ENCODE measurements around the gene PIM1.

DNA sequence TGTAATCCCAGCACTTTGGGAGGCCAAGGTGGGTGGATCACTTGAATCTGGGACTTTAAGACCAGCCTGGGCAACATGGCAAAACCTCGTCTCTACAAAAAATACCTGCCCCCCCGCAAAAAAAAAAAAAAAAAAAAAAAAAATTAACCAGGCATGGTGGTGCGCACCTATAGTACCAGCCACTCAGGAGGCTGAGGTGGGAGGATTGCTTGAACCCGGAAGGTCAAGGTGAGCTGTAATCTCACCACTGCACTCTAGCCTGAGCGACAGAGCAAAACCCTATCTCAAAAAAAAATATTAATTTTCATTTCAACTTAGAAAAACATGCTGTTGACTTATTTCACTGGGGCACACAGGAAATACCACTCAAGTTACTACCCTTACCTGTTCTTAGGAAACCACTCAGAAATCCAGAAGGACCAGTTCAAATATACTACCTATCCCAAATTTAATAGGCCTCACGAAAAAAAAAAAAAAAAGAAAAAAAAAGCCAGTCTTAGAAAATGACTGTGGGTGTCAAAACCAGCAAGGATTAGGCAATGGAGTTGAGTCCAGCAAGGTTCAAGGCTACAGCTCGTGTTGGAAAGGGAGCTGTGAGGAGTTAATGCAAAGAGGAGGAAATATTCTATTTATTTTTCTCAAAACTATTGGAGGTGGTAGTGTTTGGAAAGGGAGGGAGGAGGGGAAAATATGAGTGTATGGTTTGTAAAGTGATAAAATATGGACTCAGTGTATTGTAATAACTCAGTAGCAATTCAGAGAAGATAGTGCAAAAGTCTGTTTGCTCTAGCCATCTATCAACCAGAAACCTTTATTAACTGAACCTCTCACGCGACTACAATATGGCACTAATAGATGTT, 33.9 kb upstream of the PIM1 start:
- TF ChIP-seq, protein P1, sequence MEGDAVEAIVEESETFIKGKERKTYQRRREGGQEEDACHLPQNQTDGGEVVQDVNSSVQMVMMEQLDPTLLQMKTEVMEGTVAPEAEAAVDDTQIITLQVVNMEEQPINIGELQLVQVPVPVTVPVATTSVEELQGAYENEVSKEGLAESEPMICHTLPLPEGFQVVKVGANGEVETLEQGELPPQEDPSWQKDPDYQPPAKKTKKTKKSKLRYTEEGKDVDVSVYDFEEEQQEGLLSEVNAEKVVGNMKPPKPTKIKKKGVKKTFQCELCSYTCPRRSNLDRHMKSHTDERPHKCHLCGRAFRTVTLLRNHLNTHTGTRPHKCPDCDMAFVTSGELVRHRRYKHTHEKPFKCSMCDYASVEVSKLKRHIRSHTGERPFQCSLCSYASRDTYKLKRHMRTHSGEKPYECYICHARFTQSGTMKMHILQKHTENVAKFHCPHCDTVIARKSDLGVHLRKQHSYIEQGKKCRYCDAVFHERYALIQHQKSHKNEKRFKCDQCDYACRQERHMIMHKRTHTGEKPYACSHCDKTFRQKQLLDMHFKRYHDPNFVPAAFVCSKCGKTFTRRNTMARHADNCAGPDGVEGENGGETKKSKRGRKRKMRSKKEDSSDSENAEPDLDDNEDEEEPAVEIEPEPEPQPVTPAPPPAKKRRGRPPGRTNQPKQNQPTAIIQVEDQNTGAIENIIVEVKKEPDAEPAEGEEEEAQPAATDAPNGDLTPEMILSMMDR (optimal IDR thresholded peaks at IDR 0.05 in 1 of 3, IDR thresholded peaks at IDR 0.05 in 1 of 3, conservative IDR thresholded peaks at IDR 0.05 in 1 of 3; ENCODE audit: extremely low read depth in 1 of 3, insufficient read depth in 2 of 3, low read length in 3 of 3) = no peak
- no peak for TF ChIP-seq EZH2 (IDR thresholded peaks at IDR 0.05; ENCODE audit: low read length)
